Tibial nerve (tissue), 4 donors: ENCODE results near the gene ABCG1. TPM values are rescaled to one million over a fixed set of nuclear protein-coding genes. Genes with fewer than 3 reads are reported as not detected.

Experiments used
- DNase-seq, 2 donors: peaks; one replicate each; pipeline ENCODE4 v3.0.0-alpha.2; 2019; ENCODE audit warnings: low spot score in 2 of 2
- H3K27ac ChIP-seq, 4 donors: fragments of 200-600 bp; sonication (generic) in 3 of 4; one replicate each; pipeline ENCODE4 v1.5.1; 2017 to 2019; ENCODE audit warnings: mild to moderate bottlenecking in 1 of 4
- H3K27me3 ChIP-seq, 2 donors: fragments of 200-600 bp; sonication (generic) in 1 of 2; one replicate each; pipeline versions ENCODE4 v1.5.1 to v1.6.0; 2017 to 2019
- H3K36me3 ChIP-seq, 3 donors: fragments of 200-600 bp; sonication (generic); one replicate each; pipeline ENCODE4 v1.5.1; 2018 to 2019
- H3K4me1 ChIP-seq, 4 donors: fragments of 200-600 bp; sonication (generic) in 3 of 4; one replicate each; pipeline ENCODE4 v1.5.1; 2017 to 2019
- H3K4me3 ChIP-seq, 4 donors: fragments of 200-600 bp; sonication (generic) in 3 of 4; one replicate each; pipeline ENCODE4 v1.5.1; 2017 to 2019; ENCODE audit warnings: mild to moderate bottlenecking in 1 of 4, moderate library complexity in 1 of 4
- H3K9me3 ChIP-seq, 4 donors: fragments of 200-600 bp; sonication (generic) in 3 of 4; one replicate each; pipeline ENCODE4 v1.5.1; 2017 to 2019
- EP300 ChIP-seq, 2 donors: sonication (generic); formaldehyde crosslinking; IDR thresholded peaks; one replicate each; pipeline ENCODE4 v1.6.1; 2017; ENCODE audit warnings: antibody characterized with exemption in 2 of 2, mild to moderate bottlenecking in 1 of 2
- POLR2A ChIP-seq, 2 donors: fragments of 450-650 bp; IDR thresholded peaks; one replicate each; pipeline ENCODE4 v1.6.1; 2017; ENCODE audit warnings: antibody characterized with exemption in 2 of 2, mild to moderate bottlenecking in 2 of 2, moderate library complexity in 2 of 2
- WGBS, 2 donors: methylation state at CpG; one replicate each; pipeline ENCODE4 v1.1.5; 2018; 5-methylcytosine and 5-hydroxymethylcytosine counted together
- total RNA-seq, 4 donors: library from RNA; depleted of rRNA; stranded (reverse); fragments of >200 nt; gene quantifications; one replicate each; pipeline ENCODE4 v1.1.0, GENCODE V29; 2016
- TF ChIP-seq, protein P1 (sequence below), 5 experiments: fragments of 200-600 bp in 3 of 5; fragments of 450-650 bp in 2 of 5; sonication (generic) in 3 of 5; IDR thresholded peaks; one replicate each; pipeline ENCODE4 v1.5.1; 2016 to 2019; ENCODE audit warnings: antibody characterized with exemption in 5 of 5, mild to moderate bottlenecking in 3 of 5, moderate library complexity in 2 of 5

The ABCG1 gene
- total RNA-seq, 4 donors from 2014 or later = 10.5 to 32.8 (median 18.6) TPM

DNA sequence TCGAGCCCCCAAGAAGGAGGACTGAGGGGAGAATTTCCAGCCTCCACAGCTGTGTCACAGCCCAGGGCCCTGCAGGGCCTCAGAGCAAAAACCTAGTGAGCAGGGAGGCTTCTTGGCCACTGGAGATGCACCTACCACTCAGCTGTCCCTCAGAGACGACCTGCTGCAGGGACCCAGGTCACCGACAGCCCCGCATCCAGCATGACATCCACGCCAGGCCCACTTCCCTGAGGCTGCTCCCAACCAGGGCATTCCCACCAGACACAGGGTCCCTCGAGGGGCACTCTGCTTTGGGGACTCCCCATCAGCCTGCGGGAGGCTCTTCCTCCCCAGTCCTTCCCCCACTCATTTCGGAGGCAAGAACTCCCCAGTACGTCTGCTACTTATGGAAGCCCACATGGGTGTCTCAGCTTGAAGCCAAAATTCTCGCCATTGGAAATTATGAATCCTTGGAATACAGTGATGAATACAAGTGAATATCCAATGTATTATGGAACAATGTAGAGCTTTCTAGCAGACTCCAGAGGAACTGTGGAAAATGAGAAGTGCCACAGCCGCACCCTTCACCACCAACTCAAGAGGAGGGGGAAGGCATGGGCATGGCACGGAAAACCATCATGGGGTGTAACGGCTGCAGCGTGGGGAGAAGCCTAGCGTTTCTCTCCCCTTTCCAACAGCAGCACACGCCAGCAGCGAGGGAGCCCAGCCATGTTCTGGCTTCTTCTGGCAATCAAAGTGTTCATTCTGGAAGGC is 89.4 kb downstream of the ABCG1 start:
- no peaks in the 10 kb centered on the region for H3K9me3 ChIP-seq
- no peak overlapping the region for H3K4me3 ChIP-seq
- 72 to 79% methylated on average over 13 to 16 of the region's 17 CpGs for WGBS, 2 donors
- peaks cover 0 to 28% of the 10 kb centered on the region in 2 donors for H3K27me3 ChIP-seq
- DNase-seq = no peak
- H3K36me3 ChIP-seq = no peaks in the 10 kb centered on the region
- H3K4me1 ChIP-seq = peaks cover 0 to 14% (median 0%) of the 10 kb centered on the region in 4 donors
- TF ChIP-seq POLR2A (IDR thresholded peaks at IDR 0.05) (no peak), EP300 (IDR thresholded peaks at IDR 0.05) (peak in 1 of 2 donors; percentile 41)
- H3K27ac ChIP-seq = no peak overlapping the region

DNA sequence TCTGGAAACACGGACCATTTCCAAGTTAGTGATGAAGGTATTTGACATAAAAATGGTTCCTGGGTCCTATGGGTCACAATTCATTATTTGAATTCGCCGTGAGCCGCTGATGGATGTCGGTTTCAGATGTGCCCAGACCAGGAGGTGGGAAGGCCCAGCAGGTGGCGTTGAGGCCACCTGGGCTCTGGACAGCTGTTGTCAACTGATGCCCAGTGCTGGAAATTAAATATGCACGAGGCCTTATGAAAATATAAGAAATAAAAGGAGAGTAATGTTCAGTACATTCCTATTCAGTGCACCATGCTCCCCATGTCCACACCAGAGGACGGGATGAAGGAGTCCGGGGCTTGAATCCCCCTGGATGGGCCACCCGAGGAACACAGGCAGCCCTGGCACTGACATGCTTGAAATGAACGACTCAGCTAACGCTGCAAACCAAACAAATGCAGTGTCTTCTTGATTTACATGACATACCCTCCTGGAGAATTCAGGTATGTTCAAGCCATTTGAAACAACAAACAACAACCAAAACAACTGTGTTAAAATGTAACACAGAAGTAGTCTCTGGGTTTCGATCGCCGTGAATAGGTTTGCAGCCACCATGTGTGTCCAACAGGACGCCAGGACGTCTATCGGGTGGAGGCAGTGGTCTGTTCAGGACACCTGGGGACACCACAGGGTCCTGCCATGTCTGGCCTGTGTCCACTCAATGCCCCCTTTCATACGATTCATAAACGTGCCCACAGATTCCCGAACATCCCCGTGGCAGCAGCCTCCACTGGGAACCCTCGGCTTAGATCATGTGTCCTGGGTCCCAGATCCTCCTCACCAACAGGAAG is 90.2 kb downstream of the ABCG1 start:
- Histone ChIP-seq H3K27me3 (peaks cover 0 to 28% of the 10 kb centered on the region in 2 donors), H3K36me3 (no peaks in the 10 kb centered on the region), H3K4me1 (peaks cover 0 to 14% (median 0%) of the 10 kb centered on the region in 4 donors), H3K27ac (no peak overlapping the region), H3K9me3 (no peaks in the 10 kb centered on the region), H3K4me3 (no peak overlapping the region)
- WGBS, 2 donors = 56 to 58% methylated on average over 21 to 23 of the region's 23 CpGs
- no peak for DNase-seq
- TF ChIP-seq, protein P1, sequence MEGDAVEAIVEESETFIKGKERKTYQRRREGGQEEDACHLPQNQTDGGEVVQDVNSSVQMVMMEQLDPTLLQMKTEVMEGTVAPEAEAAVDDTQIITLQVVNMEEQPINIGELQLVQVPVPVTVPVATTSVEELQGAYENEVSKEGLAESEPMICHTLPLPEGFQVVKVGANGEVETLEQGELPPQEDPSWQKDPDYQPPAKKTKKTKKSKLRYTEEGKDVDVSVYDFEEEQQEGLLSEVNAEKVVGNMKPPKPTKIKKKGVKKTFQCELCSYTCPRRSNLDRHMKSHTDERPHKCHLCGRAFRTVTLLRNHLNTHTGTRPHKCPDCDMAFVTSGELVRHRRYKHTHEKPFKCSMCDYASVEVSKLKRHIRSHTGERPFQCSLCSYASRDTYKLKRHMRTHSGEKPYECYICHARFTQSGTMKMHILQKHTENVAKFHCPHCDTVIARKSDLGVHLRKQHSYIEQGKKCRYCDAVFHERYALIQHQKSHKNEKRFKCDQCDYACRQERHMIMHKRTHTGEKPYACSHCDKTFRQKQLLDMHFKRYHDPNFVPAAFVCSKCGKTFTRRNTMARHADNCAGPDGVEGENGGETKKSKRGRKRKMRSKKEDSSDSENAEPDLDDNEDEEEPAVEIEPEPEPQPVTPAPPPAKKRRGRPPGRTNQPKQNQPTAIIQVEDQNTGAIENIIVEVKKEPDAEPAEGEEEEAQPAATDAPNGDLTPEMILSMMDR (IDR thresholded peaks at IDR 0.05) = no peak
- TF ChIP-seq POLR2A (IDR thresholded peaks at IDR 0.05) (no peak), EP300 (IDR thresholded peaks at IDR 0.05) (no peak)

DNA sequence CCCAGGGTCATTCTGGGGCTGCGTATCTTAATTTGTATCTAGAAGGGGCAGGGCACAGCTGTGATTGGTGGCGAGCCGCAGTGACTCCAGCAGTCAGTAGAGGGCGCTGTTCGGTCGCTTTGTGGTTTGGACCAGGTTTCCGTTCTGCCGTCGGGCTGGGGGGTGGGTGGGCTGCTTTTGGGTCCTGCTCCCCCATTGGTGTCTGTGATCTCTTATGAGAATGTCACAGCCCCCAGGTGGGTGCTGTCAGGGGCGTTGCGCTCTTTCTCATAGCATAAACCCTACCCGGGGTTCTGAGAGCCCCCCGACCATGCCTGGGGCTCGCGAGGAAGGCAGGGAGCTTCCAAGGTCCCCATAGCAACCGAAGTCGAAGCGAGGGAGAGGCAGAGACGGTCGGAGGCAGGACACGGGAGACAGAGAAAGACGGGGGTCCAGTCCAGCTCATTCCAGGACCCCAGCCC is 90.8 kb downstream of the ABCG1 start:
- peaks cover 0 to 28% of the 10 kb centered on the region in 2 donors for H3K27me3 ChIP-seq
- H3K4me3 ChIP-seq = no peak overlapping the region
- no peaks in the 10 kb centered on the region for H3K9me3 ChIP-seq
- TF ChIP-seq EP300 (IDR thresholded peaks at IDR 0.05) (no peak), POLR2A (IDR thresholded peaks at IDR 0.05) (no peak)
- TF ChIP-seq, protein P1 (IDR thresholded peaks at IDR 0.05) = peak; percentile 57 to 70 (median 69)
- H3K36me3 ChIP-seq = no peaks in the 10 kb centered on the region
- peak in 1 of 2 donors; percentile 60 for DNase-seq
- H3K4me1 ChIP-seq = peaks cover 0 to 19% (median 1%) of the 10 kb centered on the region in 4 donors
- H3K27ac ChIP-seq = no peak overlapping the region
- 12 to 43% methylated on average over 5 to 22 of the region's 22 CpGs for WGBS, 2 donors

DNA sequence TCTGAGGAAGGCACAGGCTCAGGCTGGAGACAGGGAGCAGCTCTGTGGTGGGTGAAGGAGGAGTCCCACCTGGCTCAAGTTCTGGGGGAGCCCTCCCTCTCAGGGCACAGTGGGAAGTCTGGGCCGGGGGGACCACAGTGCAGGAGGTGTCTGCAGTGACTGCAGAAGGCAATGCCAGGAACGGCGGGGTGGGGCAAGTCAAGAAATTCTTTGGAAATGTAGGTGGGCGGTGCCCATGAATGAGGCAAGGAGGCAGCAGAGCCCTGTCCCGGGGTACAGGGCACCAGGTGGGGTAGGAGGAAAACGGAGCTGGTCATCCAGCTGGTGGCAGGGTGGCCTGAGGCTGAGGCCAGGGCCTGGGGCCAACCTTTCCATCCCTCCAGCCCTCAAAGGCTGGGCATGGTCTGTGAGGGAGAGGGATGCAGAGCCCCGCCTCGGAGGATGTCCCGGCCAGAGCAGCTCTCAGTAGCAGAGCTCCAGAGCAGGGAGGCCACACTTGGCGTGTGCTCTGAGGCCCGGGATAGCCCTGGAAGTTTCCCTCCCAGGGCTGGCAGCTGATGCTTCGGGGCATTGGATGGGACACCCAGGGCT is 91.6 kb downstream of the ABCG1 start:
- WGBS, 2 donors = 68 to 71% methylated on average over 11 of the region's 12 CpGs
- Histone ChIP-seq H3K36me3 (no peaks in the 10 kb centered on the region), H3K27ac (no peak overlapping the region), H3K4me3 (no peak overlapping the region), H3K27me3 (peaks cover 0 to 28% of the 10 kb centered on the region in 2 donors), H3K9me3 (no peaks in the 10 kb centered on the region), H3K4me1 (peaks cover 0 to 26% (median 3%) of the 10 kb centered on the region in 4 donors)
- DNase-seq = no peak
- TF ChIP-seq EP300 (IDR thresholded peaks at IDR 0.05) (no peak), POLR2A (IDR thresholded peaks at IDR 0.05) (no peak)
- TF ChIP-seq, protein P1 (IDR thresholded peaks at IDR 0.05) = no peak

DNA sequence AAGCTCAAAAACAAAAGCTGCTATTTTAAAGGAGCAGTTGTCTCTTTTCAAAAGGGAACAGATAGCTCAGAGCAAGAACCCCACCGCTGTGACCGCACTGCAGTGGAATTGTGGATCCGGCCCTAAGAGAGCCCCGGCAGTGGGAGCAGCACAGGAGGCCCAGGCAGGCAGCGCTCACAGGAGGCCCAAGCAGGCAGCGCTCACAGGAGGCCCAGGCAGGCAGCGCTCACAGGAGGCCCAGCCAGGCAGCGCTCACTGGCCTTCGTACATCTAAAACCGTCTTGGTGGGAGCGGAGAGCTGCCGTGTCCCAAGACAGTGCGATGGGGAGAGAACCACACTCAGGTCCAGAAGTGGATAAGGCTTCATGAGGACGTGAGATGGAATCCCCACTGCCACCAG is 92.2 kb downstream of the ABCG1 start:
- H3K9me3 ChIP-seq = no peaks in the 10 kb centered on the region
- H3K36me3 ChIP-seq = no peaks in the 10 kb centered on the region
- WGBS, 2 donors = 85 to 92% methylated on average over 13 of the region's 14 CpGs
- TF ChIP-seq EP300 (IDR thresholded peaks at IDR 0.05) (no peak), POLR2A (IDR thresholded peaks at IDR 0.05) (no peak)
- TF ChIP-seq, protein P1 (IDR thresholded peaks at IDR 0.05) = no peak
- peaks cover 0 to 26% of the 10 kb centered on the region in 2 donors for H3K27me3 ChIP-seq
- H3K4me3 ChIP-seq = no peak overlapping the region
- H3K27ac ChIP-seq = no peak overlapping the region
- H3K4me1 ChIP-seq = peaks cover 0 to 26% (median 3%) of the 10 kb centered on the region in 4 donors
- DNase-seq = no peak
